Activated CD8-positive, alpha-beta memory T cell treated with anti-CD3 and anti-CD28 coated beads for 24 hours (primary cell): ENCODE results near the gene TNF.

Experiments
- DNase-seq: peaks from one replicate; pipeline ENCODE4 v3.0.0-alpha.2; 2020

TNF gene

GRCh38 chr6:31545291-31545690, 30.1 kb upstream of the TNF start:
- DNase-seq = no peak

- peak; percentile 95 for DNase-seq
Observed at GRCh38 chr6:31546339-31546957, 28.9 kb upstream of the TNF start, which contains the start of gene ATP6V1G2. ATP6V1G2 (minus strand) TSS chr6:31546608; CDS start chr6:31546559, 49 bp downstream.

- DNase-seq = peak; percentile 94
Observed at GRCh38 chr6:31546958-31547726, 28.2 kb upstream of the TNF start, which contains the start of gene NFKBIL1. NFKBIL1 (plus strand) TSS chr6:31547608; CDS start chr6:31547695, 87 bp downstream.

GRCh38 chr6:31547727-31548543, 27.4 kb upstream of the TNF start:
- no peak for DNase-seq

- DNase-seq = no peak
Observed at GRCh38 chr6:31548544-31548873, 26.9 kb upstream of the TNF start.

- peak; percentile 82 for DNase-seq
Observed at GRCh38 chr6:31551371-31551770, 24.0 kb upstream of the TNF start.

GRCh38 chr6:31556307-31556706, 19.1 kb upstream of the TNF start:
- DNase-seq = no peak

GRCh38 chr6:31557443-31558317, 17.7 kb upstream of the TNF start:
- no peak for DNase-seq

- DNase-seq = no peak
Observed at GRCh38 chr6:31558318-31558625, 17.1 kb upstream of the TNF start.

- DNase-seq = peak; percentile 89
Observed at GRCh38 chr6:31558631-31559500, 16.5 kb upstream of the TNF start.

- no peak for DNase-seq
Observed at GRCh38 chr6:31559606-31559957, 15.8 kb upstream of the TNF start.

- DNase-seq = peak; percentile 79
Observed at GRCh38 chr6:31559958-31560696, 15.2 kb upstream of the TNF start.

- no peak for DNase-seq
Observed at GRCh38 chr6:31560697-31561058, 14.7 kb upstream of the TNF start.

GRCh38 chr6:31567531-31568370, 7.6 kb upstream of the TNF start:
- DNase-seq = no peak

- DNase-seq = peak; percentile 77
Observed at GRCh38 chr6:31568537-31568961, 6.8 kb upstream of the TNF start.

GRCh38 chr6:31569861-31570536, 5.4 kb upstream of the TNF start:
- DNase-seq = no peak

- peak; percentile 93 for DNase-seq
Observed at GRCh38 chr6:31572041-31572911, 3.1 kb upstream of the TNF start, which contains the start of gene LTA. LTA (plus strand) TSS chr6:31572289; CDS start chr6:31572743, 454 bp downstream.
